HCT116 (cell line): ENCODE measurements around the gene EWSR1. TPM values are rescaled to one million over a fixed set of nuclear protein-coding genes. Genes with fewer than 3 reads are reported as not detected.
A peak's percentile ranks its signal among the peaks of the same experiment; 100 is the strongest.
"Not testable (repeated sequence)": the region's sequence is repeated elsewhere in the genome, so short reads cannot be mapped to it uniquely, and the experiment has no call there.

Source experiments
- ATAC-seq: fragments of 200-7000 bp; cut with Tn5 transposase; 2 replicates; pipeline ENCODE4 v1.9.1; 2020; ENCODE audit warnings: mild to moderate bottlenecking, moderate library complexity
- BruUV-seq: library from RNA; stranded (reverse); fragments of 400-500 nt; replicated peaks from 2 replicates; lab custom pipeline; 2021; lab: Mats Ljungman, UMichigan
- CTCF ChIA-PET: fragments of 300-600 bp; sonication (Branson Sonifier 250); formaldehyde crosslinking; loops from one replicate; lab custom pipeline; 2021; ENCODE audit warnings: antibody characterized with exemption; lab: Charles Lee
- POLR2A ChIA-PET: fragments of 300-600, 350-600 bp; sonication (Branson Sonifier 250); formaldehyde crosslinking; loops from one replicate; lab custom pipeline; 2021; ENCODE audit warnings: antibody characterized with exemption; lab: Charles Lee
- RAD21 ChIA-PET, 2 experiments: fragments of 300-600 bp; sonication (Branson Sonifier 250); formaldehyde crosslinking; loops; one replicate each; lab custom pipeline; 2023; ENCODE audit warnings: low total read pairs in 2 of 2; ENCODE audit not compliant: uncharacterized antibody in 2 of 2, unreplicated experiment in 2 of 2, low non-redundant PET in 1 of 2; lab: Charles Lee
- DNase-seq: peaks from one replicate; pipeline ENCODE4 v3.0.0-alpha.2; 2010; ENCODE audit warnings: low read depth, low spot score
- H2AFZ ChIP-seq: fragments of 200-600 bp; shearing (Covaris generic), sonication (generic); 2 replicates; pipeline ENCODE4 v1.6.1; 2017; ENCODE audit warnings: low read depth, mixed run types, mixed read lengths, antibody characterized with exemption, low read length; ENCODE audit not compliant: poor library complexity, severe bottlenecking
- H3K27ac ChIP-seq: 2 replicates; pipeline ENCODE4 v1.5.1; 2012; ENCODE audit warnings: low read depth, low read length
- H3K27me3 ChIP-seq: fragments of 200-600 bp; sonication (generic); 2 replicates; pipeline ENCODE4 v1.6.1; 2016; ENCODE audit warnings: mixed run types, low read length, mixed read lengths; ENCODE audit not compliant: insufficient read depth
- H3K36me3 ChIP-seq, 2 experiments: fragments of 200-500 bp in 1 of 2; fragments of 200-600 bp in 1 of 2; sonication (Bioruptor generic) in 1 of 2; sonication (generic) in 1 of 2; 2 replicates each; pipeline versions ENCODE4 v1.5.1 to v1.6.1; 2014 to 2016; ENCODE audit warnings: low read length in 2 of 2, inconsistent platforms in 1 of 2, mixed read lengths in 1 of 2, mixed run types in 1 of 2; ENCODE audit not compliant: insufficient read depth in 2 of 2, control insufficient read depth in 1 of 2
- H3K4me1 ChIP-seq, 2 experiments: fragments of 200-600 bp in 1 of 2; sonication (generic) in 1 of 2; 2 replicates each; pipeline versions ENCODE4 v1.5.1 to v1.6.1; 2012 to 2017; ENCODE audit warnings: low read length in 2 of 2, inconsistent platforms in 1 of 2, mild to moderate bottlenecking in 1 of 2, mixed read lengths in 1 of 2, mixed run types in 1 of 2, moderate library complexity in 1 of 2; ENCODE audit not compliant: insufficient read depth in 2 of 2, control insufficient read depth in 1 of 2
- H3K4me2 ChIP-seq: fragments of 200-600 bp; sonication (generic); 2 replicates; pipeline ENCODE4 v1.6.1; 2017; ENCODE audit warnings: mixed run types, low read length, mixed read lengths
- H3K4me3 ChIP-seq, 2 experiments: fragments of 200-600 bp in 1 of 2; sonication (generic) in 1 of 2; replicated peaks in 1 of 2; 2 replicates each; pipeline ENCODE4 v1.5.1; 2011 to 2016; ENCODE audit warnings: low read length in 2 of 2, control low read depth in 1 of 2, low read depth in 1 of 2, mild to moderate bottlenecking in 1 of 2, mixed read lengths in 1 of 2, mixed run types in 1 of 2
- H3K79me2 ChIP-seq: fragments of 200-600 bp; sonication (generic); 2 replicates; pipeline ENCODE4 v1.6.1; 2017; ENCODE audit warnings: mild to moderate bottlenecking, mixed run types, low read length, moderate library complexity, mixed read lengths; ENCODE audit not compliant: insufficient read depth
- H3K9ac ChIP-seq: fragments of 200-600 bp; sonication (generic); 2 replicates; pipeline ENCODE4 v1.6.1; 2016; ENCODE audit warnings: low read length, mixed read lengths
- H3K9me2 ChIP-seq: fragments of 200-600 bp; sonication (generic), shearing (Covaris generic); 2 replicates; pipeline ENCODE4 v1.6.1; 2017; ENCODE audit warnings: mixed run types, mild to moderate bottlenecking, moderate library complexity; ENCODE audit not compliant: insufficient read depth
- H3K9me3 ChIP-seq, 2 experiments: fragments of 200-500 bp in 1 of 2; fragments of 200-600 bp in 1 of 2; sonication (Bioruptor generic) in 1 of 2; sonication (generic) in 1 of 2; 2 replicates each; pipeline ENCODE4 v1.6.1; 2014 to 2017; ENCODE audit warnings: low read length in 2 of 2, mixed read lengths in 2 of 2, inconsistent platforms in 1 of 2, low read depth in 1 of 2, mild to moderate bottlenecking in 1 of 2, mixed run types in 1 of 2, moderate library complexity in 1 of 2; ENCODE audit not compliant: control insufficient read depth in 1 of 2, insufficient read depth in 1 of 2
- H4K20me1 ChIP-seq: fragments of 200-600 bp; sonication (generic), shearing (Covaris generic); 2 replicates; pipeline ENCODE4 v1.6.1; 2017; ENCODE audit warnings: mixed run types, mild to moderate bottlenecking, moderate library complexity; ENCODE audit not compliant: insufficient read depth
- FOSL1 ChIP-seq: IDR thresholded peaks from 2 replicates; pipeline ENCODE4 v1.6.1; 2012; ENCODE audit warnings: low read depth
- JUND ChIP-seq: IDR thresholded peaks from 2 replicates; pipeline ENCODE4 v1.6.1; 2012
- POLR2A ChIP-seq: IDR thresholded peaks from 2 replicates; pipeline ENCODE4 v1.7.0; 2011; ENCODE audit warnings: borderline replicate concordance; ENCODE audit not compliant: insufficient read depth, insufficient read length; ENCODE audit errors: extremely low read depth
- POLR2AphosphoS5 ChIP-seq: IDR thresholded peaks from 2 replicates; pipeline ENCODE4 v1.6.1; 2011; ENCODE audit warnings: mild to moderate bottlenecking, low read depth, low read length, moderate library complexity
- SP1 ChIP-seq: IDR thresholded peaks from 2 replicates; pipeline ENCODE4 v1.6.1; 2012; ENCODE audit warnings: low read depth
- TCF7L2 ChIP-seq: IDR thresholded peaks from 2 replicates; pipeline ENCODE4 v1.7.0; 2011; ENCODE audit warnings: borderline replicate concordance, inconsistent platforms; ENCODE audit not compliant: insufficient read depth, insufficient read length; ENCODE audit errors: extremely low read depth
- ZBTB33 ChIP-seq: IDR thresholded peaks from 2 replicates; pipeline ENCODE4 v1.6.1; 2011; ENCODE audit warnings: mild to moderate bottlenecking, low read length, moderate library complexity; ENCODE audit not compliant: insufficient replicate concordance; ENCODE audit errors: extremely low read depth
- ZFX ChIP-seq: fragments of 450-650 bp; IDR thresholded peaks from 2 replicates; pipeline ENCODE4 v1.6.1; 2017
- intact Hi-C: fragments of 100-400 bp; cut with micrococcal nuclease; formaldehyde crosslinking; loops from 2 replicates; pipeline ENCODE4 v1.10.0; 2022
- total RNA-seq: library from RNA; stranded (reverse); gene quantifications from one replicate; pipeline ENCODE4 v1.2.1, GENCODE V29; 2021; ENCODE audit not compliant: unreplicated experiment
- TF ChIP-seq, protein P1 (sequence below): IDR thresholded peaks from 2 replicates; pipeline ENCODE4 v1.6.1; 2012

Gene EWSR1
- total RNA-seq, 1 experiment from 2014 or later = 335 TPM

- RAD21 ChIA-PET = interaction anchor here in 1 of 2 experiments (0.7 kb wide), 1 partner anchor 40 kb away, joined by 3 read pairs; no protein-coding TSS in a partner anchor
- Histone ChIP-seq H3K9me3 (no peaks in the 10 kb centered on the region), H3K4me2 (peak overlapping the region; percentile 57), H2AFZ (no peak overlapping the region), H3K79me2 (no peaks in the 10 kb centered on the region), H4K20me1 (no peaks in the 10 kb centered on the region; the same call in 1 of the 2 replicates), H3K4me3 (no peak overlapping the region), H3K4me1 (peaks cover 24 to 33% of the 10 kb centered on the region in 2 experiments), H3K27ac (peak overlapping the region; percentile 32), H3K9ac (no peak overlapping the region), H3K36me3 (peaks cover 24 to 30% of the 10 kb centered on the region in 2 experiments), H3K27me3 (no peaks in the 10 kb centered on the region), H3K9me2 (no peaks in the 10 kb centered on the region)
- CTCF ChIA-PET = interaction anchor here (1.4 kb wide), 1 partner anchor 15 kb away, joined by 3 read pairs; no protein-coding TSS in a partner anchor
- no peak for DNase-seq
- TF ChIP-seq, protein P1, sequence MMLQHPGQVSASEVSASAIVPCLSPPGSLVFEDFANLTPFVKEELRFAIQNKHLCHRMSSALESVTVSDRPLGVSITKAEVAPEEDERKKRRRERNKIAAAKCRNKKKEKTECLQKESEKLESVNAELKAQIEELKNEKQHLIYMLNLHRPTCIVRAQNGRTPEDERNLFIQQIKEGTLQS = no peak
- no peak for TF ChIP-seq ZBTB33
- no TSS peak for BruUV-seq
- intact Hi-C loops = no loop called here
- POLR2A ChIA-PET = no interaction called here
- ATAC-seq = peak; percentile 24; the same call in 1 of the 2 replicates
Observed at GRCh38 chr22:29343313-29343805, 75.3 kb downstream of the EWSR1 start.

GRCh38 chr22:29344137-29344536 lies 76.1 kb downstream of the EWSR1 start:
- no TSS peak for BruUV-seq
- Histone ChIP-seq H3K9me2 (no peaks in the 10 kb centered on the region), H3K4me1 (peaks cover 25 to 33% of the 10 kb centered on the region in 2 experiments), H3K4me2 (peak overlapping the region; percentile 57), H3K4me3 (no peak overlapping the region), H2AFZ (no peak overlapping the region), H3K27ac (peak overlapping the region; percentile 32), H3K27me3 (no peaks in the 10 kb centered on the region), H3K79me2 (no peaks in the 10 kb centered on the region), H3K9ac (no peak overlapping the region), H4K20me1 (no peaks in the 10 kb centered on the region; the same call in 1 of the 2 replicates), H3K36me3 (peaks cover 19 to 28% of the 10 kb centered on the region in 2 experiments), H3K9me3 (no peaks in the 10 kb centered on the region)
- RAD21 ChIA-PET = interaction anchor here in 1 of 2 experiments (0.7 kb wide), 1 partner anchor 41 kb away, joined by 3 read pairs; no protein-coding TSS in a partner anchor
- POLR2A ChIA-PET = interaction anchor here (0.6 to 0.7 kb wide), 2 partner anchors 12 to 107 kb away, joined by 3 to 4 read pairs; no protein-coding TSS in a partner anchor
- intact Hi-C loops = no loop called here
- CTCF ChIA-PET = interaction anchor here (0.8 to 1.4 kb wide), 2 partner anchors 15 to 33 kb away, joined by 3 read pairs; no protein-coding TSS in a partner anchor
- DNase-seq (peak; percentile 86), ATAC-seq (peak; percentile 91)
- TF ChIP-seq POLR2AphosphoS5 (no peak), TCF7L2 (peak; percentile 31), ZFX (no peak), POLR2A (no peak), FOSL1 (peak; percentile 40; the same call in 1 of the 2 replicates), JUND (peak; percentile 46), SP1 (peak; percentile 61)

- H3K27me3 ChIP-seq, H3K79me2 ChIP-seq, H2AFZ ChIP-seq, H3K4me3 ChIP-seq, RAD21 ChIA-PET, H3K9ac ChIP-seq, BruUV-seq, ATAC-seq, H3K9me3 ChIP-seq, DNase-seq, H4K20me1 ChIP-seq, intact Hi-C loops, H3K9me2 ChIP-seq: not testable (repeated sequence)
- CTCF ChIA-PET = interaction anchor here (0.8 kb wide), 1 partner anchor 34 kb away, joined by 3 read pairs; no protein-coding TSS in a partner anchor
- Histone ChIP-seq H3K4me1 (peaks cover 27 to 33% of the 10 kb centered on the region in 2 experiments), H3K27ac (peak overlapping the region; percentile 32), H3K4me2 (peak overlapping the region; percentile 57), H3K36me3 (peaks cover 18 to 24% of the 10 kb centered on the region in 2 experiments; a peak in 3 of 4 replicates)
- POLR2A ChIA-PET = interaction anchor here (0.7 kb wide), 1 partner anchor 11 kb away, joined by 4 read pairs; no protein-coding TSS in a partner anchor
Observed at GRCh38 chr22:29344889-29345288, 76.8 kb downstream of the EWSR1 start.
